Vein endothelial cell (primary cell): ENCODE measurements around the gene CYP2A6. TPM values are rescaled to one million over a fixed set of nuclear protein-coding genes. Genes with fewer than 3 reads are reported as not detected.

Source experiments
- total RNA-seq: library from RNA; depleted of rRNA; stranded (reverse); fragments of >200 nt; gene quantifications from 2 replicates; pipeline ENCODE4 v1.2.3, GENCODE V29; 2012

Gene CYP2A6
- not detected in 2 replicates for total RNA-seq

GRCh38 chr19:40850277-40850676 is at the start of gene CYP2A6:
Gene CYP2A6, minus strand, starts transcription at chr19:40850447. Its CDS starts 21 bp downstream, at chr19:40850426.

GRCh38 chr19:40882062-40882461 is 31.8 kb upstream of the CYP2A6 start, which contains the start of gene CYP2A7:
Gene CYP2A7, minus strand, starts transcription at chr19:40882231. Its CDS starts 21 bp downstream, at chr19:40882210.

GRCh38 chr19:40798683-40799557 is 51.3 kb downstream of the CYP2A6 start, which contains the start of gene EGLN2:
Gene EGLN2, plus strand, starts transcription at chr19:40799191. Its CDS starts 1,382 bp downstream, at chr19:40800573.

Other genes starting within 250 kb of the CYP2A6 start
- gene LTBP4, start 249.1 kb downstream of the CYP2A6 start, total RNA-seq = 5.3 and 33.6 TPM in 2 replicates
- gene NUMBL, start 159.8 kb downstream of the CYP2A6 start, total RNA-seq = 23.5 and 30.2 TPM in 2 replicates
- 13.5 and 18.3 TPM in 2 replicates for gene COQ8B, start 133.6 kb downstream of the CYP2A6 start, total RNA-seq
- 13.4 and 20.2 TPM in 2 replicates for gene ITPKC, start 133.3 kb downstream of the CYP2A6 start, total RNA-seq
- gene ACTMAP, start 100.0 kb downstream of the CYP2A6 start, total RNA-seq = 1.1 and 1.6 TPM in 2 replicates
- gene SNRPA, start 99.2 kb downstream of the CYP2A6 start, total RNA-seq = 55.1 and 61.4 TPM in 2 replicates
- gene MIA, start 74.9 kb downstream of the CYP2A6 start, total RNA-seq = not detected in 2 replicates
- gene RAB4B, start 72.2 kb downstream of the CYP2A6 start, total RNA-seq = 14.6 and 19.6 TPM in 2 replicates
- gene EGLN2, start 51.3 kb downstream of the CYP2A6 start, total RNA-seq = 92.3 and 102 TPM in 2 replicates
- not detected in 2 replicates for gene CYP2A7, start 31.8 kb upstream of the CYP2A6 start, total RNA-seq
- not detected in 2 replicates for gene CYP2B6, start 140.8 kb upstream of the CYP2A6 start, total RNA-seq
- not detected in 2 replicates for gene CYP2A13, start 238.0 kb upstream of the CYP2A6 start, total RNA-seq